K562 (cell line): ENCODE data around the gene SST. TPM values are rescaled to one million over a fixed set of nuclear protein-coding genes. Genes with fewer than 3 reads are reported as not detected.

Experiments used
- ARID3A ChIP-seq: IDR thresholded peaks from 2 replicates; pipeline ENCODE4 v1.6.1; 2012; ENCODE audit warnings: low read depth, low read length, improper control_type of control experiment, borderline replicate concordance
- E2F1 ChIP-seq: sonication (generic); formaldehyde crosslinking; IDR thresholded peaks from 2 replicates; pipeline ENCODE4 v1.8.1; 2023; ENCODE audit warnings: mild to moderate bottlenecking, missing genetic modification reagents, moderate library complexity
- ESRRA ChIP-seq: fragments of 450-650 bp; IDR thresholded peaks from 2 replicates; pipeline ENCODE4 v1.6.1; 2014; ENCODE audit warnings: low read depth, mild to moderate bottlenecking, moderate library complexity, borderline replicate concordance
- GMEB1 ChIP-seq: fragments of 250-450 bp; sonication (Bioruptor Pico); IDR thresholded peaks from 2 replicates; pipeline ENCODE4 v1.4.0; 2020; ENCODE audit warnings: mild to moderate bottlenecking
- HMGN3 ChIP-seq: IDR thresholded peaks from 2 replicates; pipeline ENCODE4 v1.6.1; 2011; ENCODE audit warnings: borderline replicate concordance, low read depth, mild to moderate bottlenecking, mixed read lengths, low read length; ENCODE audit not compliant: insufficient read length; ENCODE audit errors: extremely low read depth
- POLR2A ChIP-seq: fragments of 450-650 bp; conservative IDR thresholded peaks from 2 replicates; pipeline ENCODE4 v1.6.1; 2016
- PTRF ChIP-seq: fragments of 450-650 bp; IDR thresholded peaks from 2 replicates; pipeline ENCODE4 v1.6.1; 2016; ENCODE audit warnings: mild to moderate bottlenecking, missing genetic modification characterization, missing compliant biosample characterization
- RBM25 ChIP-seq: fragments of 200-400 bp; formaldehyde crosslinking; IDR thresholded peaks from 2 replicates; pipeline ENCODE4 v1.6.1; 2018; ENCODE audit warnings: low read length, low read depth, moderate library complexity; ENCODE audit not compliant: severe bottlenecking
- TAF7 ChIP-seq: fragments of 450-650 bp; IDR thresholded peaks from 2 replicates; pipeline ENCODE4 v1.6.1; 2016; ENCODE audit warnings: missing genetic modification characterization, missing compliant biosample characterization
- TCF7 ChIP-seq: sonication (generic); IDR thresholded peaks from 2 replicates; pipeline ENCODE4 v1.6.1; 2016; ENCODE audit warnings: antibody characterized with exemption, borderline replicate concordance
- THAP12 ChIP-seq: fragments of 250-450 bp; sonication (Bioruptor Pico); IDR thresholded peaks from 2 replicates; pipeline ENCODE4 v1.9.0; 2021; ENCODE audit warnings: mild to moderate bottlenecking, inconsistent platforms
- ZHX1 ChIP-seq: fragments of 150-350 bp; conservative IDR thresholded peaks from 2 replicates; pipeline ENCODE4 v1.6.1; 2014; ENCODE audit warnings: low read length
- ZNF644 ChIP-seq: fragments of 200-800 bp; sonication (Bioruptor generic); IDR thresholded peaks from 2 replicates; pipeline ENCODE4 v1.6.1; 2016; ENCODE audit warnings: low read depth, missing genetic modification characterization, missing compliant biosample characterization
- ZNF696 ChIP-seq: fragments of 250-450 bp; sonication (Bioruptor Pico); conservative IDR thresholded peaks from 2 replicates; pipeline ENCODE4 v1.4.0; 2020; ENCODE audit warnings: mild to moderate bottlenecking, moderate library complexity
- polyA plus RNA-seq, 8 experiments: library from polyadenylated mRNA; depleted of rRNA in 4 of 8; stranded (reverse) in 5 of 8; unstranded in 3 of 8; fragments of >200 nt; fragmentation: Nextera tagmentation in 2 of 8; fragmentation: Illumina TruSeq in 1 of 8; extraction: Ambion mirVana in 2 of 8; extraction: Trizol in 1 of 8; gene quantifications; 2 replicates each; pipeline versions ENCODE4 v1.2.1 to v1.2.3, GENCODE V29; 2011 to 2014; ENCODE audit warnings: inconsistent platforms in 1 of 8, missing spikeins in 1 of 8
- total RNA-seq, 7 experiments: library from RNA; depleted of rRNA in 6 of 7; stranded (reverse); fragments of >200 nt in 6 of 7; fragmentation: Illumina TruSeq in 2 of 7; extraction: Trizol in 2 of 7; gene quantifications; 2 replicates each; pipeline versions ENCODE4 v1.2.1 to v1.2.3, GENCODE V29; 2011 to 2021; ENCODE audit warnings: low replicate concordance in 1 of 7

The SST gene
- total and polyA plus RNA-seq, 9 of the 15 experiments (the other 6 are each of a cell fraction or from before 2014, with no cell fraction given), result not detected

GRCh38 chr3:187669675-187670504, at the start of gene SST (continued):
- TF ChIP-seq E2F1 (CRISPR knock-in tag) (no peak), ZNF696 (no peak), RBM25 (no peak), GMEB1 (CRISPR knock-in tag) (no peak), ZHX1 (no peak), PTRF (no peak), ARID3A (no peak), ESRRA (no peak), POLR2A (no peak), TAF7 (tag) (no peak), HMGN3 (no peak), TCF7 (no peak), THAP12 (CRISPR knock-in tag) (no peak), ZNF644 (peak; percentile 86)
